GM12878 (cell line): ENCODE results near the gene CD33. TPM values are rescaled to one million over a fixed set of nuclear protein-coding genes. Genes with fewer than 3 reads are reported as not detected.

Experiments used
- ATAC-seq: fragments of 200-7000 bp; cut with Tn5 transposase; 3 replicates; pipeline ENCODE4 v1.9.1; 2020; ENCODE audit warnings: mild to moderate bottlenecking, moderate library complexity
- BruUV-seq: library from RNA; stranded (reverse); fragments of 400-500 nt; replicated peaks from 2 replicates; lab custom pipeline; 2021; lab: Mats Ljungman, UMichigan
- CTCF ChIA-PET: fragments of 300-600 bp; sonication (Branson Sonifier 250); formaldehyde crosslinking; extraction: SDS; loops from one replicate; lab custom pipeline; 2021; ENCODE audit warnings: inconsistent platforms; lab: Yijun Ruan, JAX
- POLR2A ChIA-PET: fragments of 350-600 bp; formaldehyde crosslinking; extraction: SDS; loops from one replicate; lab custom pipeline; 2021; ENCODE audit warnings: inconsistent platforms; lab: Charles Lee
- RAD21 ChIA-PET: fragments of 300-600 bp; sonication (Branson Sonifier 250); formaldehyde crosslinking; loops from one replicate; lab custom pipeline; 2023; ENCODE audit warnings: antibody characterized with exemption; ENCODE audit not compliant: unreplicated experiment; lab: Charles Lee
- SMC1A ChIA-PET: fragments of 300-600 bp; sonication (Branson Sonifier 250); formaldehyde crosslinking; loops from one replicate; lab custom pipeline; 2023; ENCODE audit not compliant: unreplicated experiment, uncharacterized antibody; lab: Charles Lee
- DNase-seq: peaks from one replicate; pipeline ENCODE4 v3.0.0-alpha.2; 2011; ENCODE audit warnings: low read depth, low spot score
- FAIRE-seq: peaks from 3 replicates; lab custom pipeline; 2011; peaks lifted over from hg19 to GRCh38; lab: Jason Lieb, UNC
- H2AFZ ChIP-seq: 2 replicates; pipeline ENCODE4 v1.6.0; 2011; ENCODE audit warnings: low read depth, low read length, control low read depth; ENCODE audit not compliant: control insufficient read depth
- H3K27ac ChIP-seq: 2 replicates; pipeline ENCODE4 v1.5.1; 2011; ENCODE audit warnings: control low read depth; ENCODE audit not compliant: control insufficient read depth, insufficient read depth
- H3K27me3 ChIP-seq, 2 experiments: replicated peaks in 1 of 2; 2 replicates each; pipeline versions ENCODE4 v1.6.0 to v1.6.1; 2011; ENCODE audit warnings: low read length in 1 of 2; ENCODE audit not compliant: control insufficient read depth in 2 of 2, insufficient read depth in 2 of 2
- H3K36me3 ChIP-seq, 2 experiments: 2 replicates each; pipeline ENCODE4 v1.5.1; 2011; ENCODE audit warnings: low read length in 1 of 2; ENCODE audit not compliant: control insufficient read depth in 2 of 2, insufficient read depth in 2 of 2
- H3K4me1 ChIP-seq: 2 replicates; pipeline ENCODE4 v1.6.1; 2011; ENCODE audit warnings: mild to moderate bottlenecking, low read length, moderate library complexity, mixed read lengths; ENCODE audit not compliant: control insufficient read depth, insufficient read depth
- H3K4me2 ChIP-seq: 2 replicates; pipeline ENCODE4 v1.6.0; 2011; ENCODE audit warnings: control low read depth; ENCODE audit not compliant: control insufficient read depth, insufficient read depth
- H3K4me3 ChIP-seq: fragments of 200-600 bp; sonication (generic); 2 replicates; pipeline ENCODE4 v1.5.1; 2016
- H3K79me2 ChIP-seq: 2 replicates; pipeline ENCODE4 v1.6.0; 2011; ENCODE audit warnings: low read length; ENCODE audit not compliant: control insufficient read depth, insufficient read depth
- H3K9ac ChIP-seq: 2 replicates; pipeline ENCODE4 v1.8.0; 2011; ENCODE audit warnings: low read length, control low read depth, mixed read lengths; ENCODE audit not compliant: control insufficient read depth, insufficient read depth
- H3K9me3 ChIP-seq: replicated peaks from 3 replicates; pipeline ENCODE4 v1.5.1; 2011; ENCODE audit warnings: mild to moderate bottlenecking, low read length; ENCODE audit not compliant: control insufficient read depth, insufficient read depth
- H4K20me1 ChIP-seq: 2 replicates; pipeline ENCODE4 v1.6.0; 2011; ENCODE audit not compliant: control insufficient read depth, insufficient read depth
- CBX5 ChIP-seq: sonication (generic); IDR thresholded peaks from 2 replicates; pipeline ENCODE4 v1.6.1; 2016; ENCODE audit warnings: low read depth, moderate library complexity, mild to moderate bottlenecking, inconsistent platforms
- CEBPZ ChIP-seq: fragments of 150-350 bp; IDR thresholded peaks from 2 replicates; pipeline ENCODE4 v1.6.1; 2016; ENCODE audit warnings: low read depth, low read length
- HDGF ChIP-seq: fragments of 450-650 bp; IDR thresholded peaks from 2 replicates; pipeline ENCODE4 v1.6.1; 2016; ENCODE audit warnings: antibody characterized with exemption
- PML ChIP-seq: IDR thresholded peaks from 2 replicates; pipeline ENCODE4 v1.6.1; 2012; ENCODE audit warnings: low read length, inconsistent platforms
- RELA ChIP-seq: fragments of 450-650 bp; IDR thresholded peaks from 2 replicates; pipeline ENCODE4 v1.8.0; 2014; ENCODE audit warnings: borderline replicate concordance; ENCODE audit not compliant: partially characterized antibody
- WGBS: methylation state at CpG from one replicate; pipeline ENCODE4 v1.1.6; 2016; ENCODE audit warnings: low lambda C conversion rate; ENCODE audit not compliant: insufficient replicate concordance, insufficient coverage; ENCODE audit errors: missing lambda C conversion rate; 5-methylcytosine and 5-hydroxymethylcytosine counted together
- in situ Hi-C: fragments of 300-500 bp; cut with MboI; formaldehyde crosslinking; loops from 9 replicates; pipeline ENCODE4 v1.14.3; 2018; ENCODE audit warnings: mixed read lengths
- intact Hi-C: fragments of 100-400 bp; cut with micrococcal nuclease; formaldehyde crosslinking; loops from one replicate; pipeline ENCODE4 v1.14.2; 2022; ENCODE audit not compliant: unreplicated experiment
- polyA plus RNA-seq, 11 experiments: library from polyadenylated mRNA; depleted of rRNA in 4 of 11; unstranded in 6 of 11; stranded (reverse) in 5 of 11; fragments of >200 nt; fragmentation: Nextera tagmentation in 4 of 11; fragmentation: Illumina TruSeq in 1 of 11; extraction: Ambion mirVana in 4 of 11; extraction: Trizol in 1 of 11; gene quantifications; 1 replicate in 1 of 11; 2 replicates in 10 of 11; pipeline versions ENCODE4 v1.2.1 to v1.2.3, GENCODE V29; 2011 to 2016; ENCODE audit warnings: inconsistent platforms in 2 of 11, missing spikeins in 2 of 11, low read depth in 1 of 11
- total RNA-seq, 4 experiments: library from RNA; depleted of rRNA in 3 of 4; stranded (reverse); fragments of >200 nt in 3 of 4; fragmentation: Illumina TruSeq in 1 of 4; extraction: Trizol in 1 of 4; gene quantifications; 2 replicates each; pipeline versions ENCODE4 v1.2.1 to v1.2.3, GENCODE V29; 2013 to 2021
- TF ChIP-seq, protein P1 (sequence below): fragments of 450-650 bp; IDR thresholded peaks from 2 replicates; pipeline ENCODE4 v1.6.1; 2017; ENCODE audit warnings: low read depth, mild to moderate bottlenecking, moderate library complexity
- TF ChIP-seq, protein P2 (sequence below): fragments of 450-650 bp; IDR thresholded peaks from 2 replicates; pipeline ENCODE4 v1.6.1; 2017; ENCODE audit warnings: borderline replicate concordance

The CD33 gene
- total and polyA plus RNA-seq, 10 of the 15 experiments (the other 5 are each of a cell fraction or from before 2014, with no cell fraction given): 0.29 to 17.9 (median 0.72) TPM; not detected in 1

DNA sequence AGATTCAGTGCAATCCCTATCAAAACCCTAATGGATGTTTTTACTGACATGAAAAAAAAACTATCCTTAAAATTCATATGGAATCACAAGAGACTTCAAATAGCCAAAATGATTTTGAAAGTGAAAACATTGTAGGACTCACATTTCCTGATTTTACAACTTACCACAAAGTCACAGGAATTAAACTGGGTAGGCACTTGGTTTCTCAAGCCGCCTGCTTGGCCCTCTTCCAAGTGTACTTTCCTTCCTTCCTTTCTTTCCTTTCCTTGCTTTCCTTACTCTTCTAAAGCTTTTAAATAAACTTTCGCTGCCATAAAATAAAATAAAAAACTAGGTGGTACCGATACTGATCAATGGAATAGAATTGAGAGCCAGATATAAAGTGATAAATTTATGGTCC is 21.0 kb upstream of the CD33 start (continued):
- TF ChIP-seq, protein P1, sequence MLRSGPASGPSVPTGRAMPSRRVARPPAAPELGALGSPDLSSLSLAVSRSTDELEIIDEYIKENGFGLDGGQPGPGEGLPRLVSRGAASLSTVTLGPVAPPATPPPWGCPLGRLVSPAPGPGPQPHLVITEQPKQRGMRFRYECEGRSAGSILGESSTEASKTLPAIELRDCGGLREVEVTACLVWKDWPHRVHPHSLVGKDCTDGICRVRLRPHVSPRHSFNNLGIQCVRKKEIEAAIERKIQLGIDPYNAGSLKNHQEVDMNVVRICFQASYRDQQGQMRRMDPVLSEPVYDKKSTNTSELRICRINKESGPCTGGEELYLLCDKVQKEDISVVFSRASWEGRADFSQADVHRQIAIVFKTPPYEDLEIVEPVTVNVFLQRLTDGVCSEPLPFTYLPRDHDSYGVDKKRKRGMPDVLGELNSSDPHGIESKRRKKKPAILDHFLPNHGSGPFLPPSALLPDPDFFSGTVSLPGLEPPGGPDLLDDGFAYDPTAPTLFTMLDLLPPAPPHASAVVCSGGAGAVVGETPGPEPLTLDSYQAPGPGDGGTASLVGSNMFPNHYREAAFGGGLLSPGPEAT: no peak
- TF ChIP-seq, protein P2, sequence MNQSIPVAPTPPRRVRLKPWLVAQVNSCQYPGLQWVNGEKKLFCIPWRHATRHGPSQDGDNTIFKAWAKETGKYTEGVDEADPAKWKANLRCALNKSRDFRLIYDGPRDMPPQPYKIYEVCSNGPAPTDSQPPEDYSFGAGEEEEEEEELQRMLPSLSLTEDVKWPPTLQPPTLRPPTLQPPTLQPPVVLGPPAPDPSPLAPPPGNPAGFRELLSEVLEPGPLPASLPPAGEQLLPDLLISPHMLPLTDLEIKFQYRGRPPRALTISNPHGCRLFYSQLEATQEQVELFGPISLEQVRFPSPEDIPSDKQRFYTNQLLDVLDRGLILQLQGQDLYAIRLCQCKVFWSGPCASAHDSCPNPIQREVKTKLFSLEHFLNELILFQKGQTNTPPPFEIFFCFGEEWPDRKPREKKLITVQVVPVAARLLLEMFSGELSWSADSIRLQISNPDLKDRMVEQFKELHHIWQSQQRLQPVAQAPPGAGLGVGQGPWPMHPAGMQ: no peak
- no peak for TF ChIP-seq PML

DNA sequence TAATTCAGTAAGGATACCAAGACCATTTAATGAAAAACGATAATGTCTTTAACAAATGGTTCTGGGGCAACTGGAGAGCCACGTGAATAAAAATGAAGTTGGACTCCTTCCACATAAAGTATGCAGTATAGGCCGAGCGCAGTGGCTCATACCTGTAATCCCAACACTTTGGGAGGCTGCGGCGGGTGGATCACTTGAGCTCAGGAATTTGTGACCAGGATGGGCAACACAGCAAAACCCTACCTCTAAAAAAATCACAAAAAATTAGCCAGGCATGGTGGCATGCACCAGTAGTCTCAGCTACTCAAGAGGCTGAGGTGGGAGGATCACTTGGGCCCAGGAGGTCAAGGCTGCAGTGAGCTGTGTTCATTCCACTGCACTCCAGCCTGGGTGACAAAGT is 20.6 kb upstream of the CD33 start:
- no peak overlapping the region for H3K4me2 ChIP-seq
- no TSS peak for BruUV-seq
- no peaks in the 10 kb centered on the region; a peak in 2 of 4 replicates for H3K27me3 ChIP-seq
- WGBS: 65% methylated on average over 6 of the region's 6 CpGs
- H3K9me3 ChIP-seq: no peaks in the 10 kb centered on the region
- no peak for FAIRE-seq
- in situ Hi-C loops (no loop called here), intact Hi-C loops (no loop called here)
- H3K27ac ChIP-seq: no peak overlapping the region
- no peaks in the 10 kb centered on the region for H4K20me1 ChIP-seq
- no peak for ATAC-seq
- no peaks in the 10 kb centered on the region; the same call in 1 of the 2 replicates for H3K4me1 ChIP-seq
- H3K79me2 ChIP-seq: no peaks in the 10 kb centered on the region
- H3K4me3 ChIP-seq: no peak overlapping the region
- POLR2A ChIA-PET: no interaction called here
- CTCF ChIA-PET: no interaction called here
- no peak overlapping the region for H3K9ac ChIP-seq
- H2AFZ ChIP-seq: no peak overlapping the region
- TF ChIP-seq CEBPZ (no peak), RELA (no peak), HDGF (no peak), CBX5 (no peak)
- no peaks in the 10 kb centered on the region for H3K36me3 ChIP-seq
- SMC1A ChIA-PET: no interaction called here
- RAD21 ChIA-PET: no interaction called here
- no peak for DNase-seq
